T47D (cell line): ENCODE data around the gene GNB3.

Experiments
- DNase-seq, 2 experiments: peaks; one replicate each; pipeline versions ENCODE4 v3.0.0 to v3.0.0-alpha.2; 2011 to 2012; ENCODE audit warnings: low read depth in 1 of 2, low spot score in 1 of 2
- JUND ChIP-seq: IDR thresholded peaks from 2 replicates; pipeline ENCODE4 v1.6.1; 2012; ENCODE audit warnings: low read depth
- in situ Hi-C: cut with HindIII; loops from 2 replicates; pipeline ENCODE4 v1.10.0; 2016; ENCODE audit warnings: low sequenced_read_pairs, low pct_unique_long_range_greater_than_20kb

The GNB3 gene

GRCh38 chr12:6849976-6850560, 9.3 kb downstream of the GNB3 start:
- DNase-seq = no peak
- no peak for TF ChIP-seq JUND
- in situ Hi-C loops = no loop called here

GRCh38 chr12:6850796-6851152, 10.0 kb downstream of the GNB3 start:
- DNase-seq = no peak
- no peak for TF ChIP-seq JUND
- in situ Hi-C loops = no loop called here

GRCh38 chr12:6851153-6851920, 10.6 kb downstream of the GNB3 start, which contains the start of gene CDCA3:
CDCA3 (minus strand) TSS chr12:6851286; CDS start chr12:6850952, 334 bp downstream.
- no peak for TF ChIP-seq JUND
- DNase-seq = peak; percentile 87 to 93
- in situ Hi-C loops = no loop called here

GRCh38 chr12:6851921-6852650, 11.4 kb downstream of the GNB3 start, which contains the start of gene USP5:
USP5 (plus strand) TSS chr12:6852150; CDS start chr12:6852180, 30 bp downstream.
- in situ Hi-C loops = no loop called here
- no peak for TF ChIP-seq JUND
- peak; percentile 58 to 96 for DNase-seq

GRCh38 chr12:6852651-6853354, 12.1 kb downstream of the GNB3 start:
- in situ Hi-C loops = no loop called here
- peak in 1 of 2 experiments; percentile 39 for DNase-seq
- TF ChIP-seq JUND = no peak

GRCh38 chr12:6853626-6854025, 12.9 kb downstream of the GNB3 start:
- in situ Hi-C loops = no loop called here
- no peak for DNase-seq
- TF ChIP-seq JUND = no peak

GRCh38 chr12:6854036-6854435, 13.3 kb downstream of the GNB3 start:
- in situ Hi-C loops = no loop called here
- TF ChIP-seq JUND = no peak
- no peak for DNase-seq

- in situ Hi-C loops = no loop called here
These were observed 14.6 kb downstream of the GNB3 start for GRCh38 chr12:6855322-6855721.

GRCh38 chr12:6858799-6859198, 18.1 kb downstream of the GNB3 start:
- in situ Hi-C loops = no loop called here
- DNase-seq = no peak
- TF ChIP-seq JUND = no peak

More at GRCh38 chr12:6855322-6855721, 14.6 kb downstream of the GNB3 start:
- TF ChIP-seq JUND = no peak
- no peak for DNase-seq

GRCh38 chr12:6860116-6860515, 19.4 kb downstream of the GNB3 start:
- DNase-seq = no peak
- no peak for TF ChIP-seq JUND
- in situ Hi-C loops = no loop called here

GRCh38 chr12:6860942-6861341, 20.2 kb downstream of the GNB3 start:
- DNase-seq = no peak
- in situ Hi-C loops = no loop called here
- no peak for TF ChIP-seq JUND

GRCh38 chr12:6861391-6861790, 20.7 kb downstream of the GNB3 start:
- no peak for TF ChIP-seq JUND
- DNase-seq = no peak
- in situ Hi-C loops = no loop called here
